GM21447 (cell line): ENCODE measurements around the gene SLC25A13.

ENCODE experiments used
- ATAC-seq: cut with Tn5 transposase; IDR thresholded peaks from one replicate; pipeline ENCODE4 v1.9.1; 2021; ENCODE audit not compliant: unreplicated experiment

SLC25A13 gene

DNA sequence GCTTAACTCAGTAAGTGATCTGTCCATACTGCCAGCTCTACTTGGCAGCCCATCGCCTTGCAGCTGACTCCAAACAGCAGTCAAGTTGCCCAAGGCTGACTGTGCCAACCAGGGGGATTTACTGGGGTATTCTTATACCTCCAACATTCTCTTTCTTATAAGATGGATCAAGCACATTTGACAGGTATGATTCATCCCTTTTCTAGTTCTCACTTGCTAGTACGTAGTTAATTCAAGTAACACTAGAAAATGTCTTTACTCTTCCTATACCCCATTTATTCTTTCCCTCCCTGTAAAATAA is 77.0 kb downstream of the SLC25A13 start:
- ATAC-seq, result no peak

DNA sequence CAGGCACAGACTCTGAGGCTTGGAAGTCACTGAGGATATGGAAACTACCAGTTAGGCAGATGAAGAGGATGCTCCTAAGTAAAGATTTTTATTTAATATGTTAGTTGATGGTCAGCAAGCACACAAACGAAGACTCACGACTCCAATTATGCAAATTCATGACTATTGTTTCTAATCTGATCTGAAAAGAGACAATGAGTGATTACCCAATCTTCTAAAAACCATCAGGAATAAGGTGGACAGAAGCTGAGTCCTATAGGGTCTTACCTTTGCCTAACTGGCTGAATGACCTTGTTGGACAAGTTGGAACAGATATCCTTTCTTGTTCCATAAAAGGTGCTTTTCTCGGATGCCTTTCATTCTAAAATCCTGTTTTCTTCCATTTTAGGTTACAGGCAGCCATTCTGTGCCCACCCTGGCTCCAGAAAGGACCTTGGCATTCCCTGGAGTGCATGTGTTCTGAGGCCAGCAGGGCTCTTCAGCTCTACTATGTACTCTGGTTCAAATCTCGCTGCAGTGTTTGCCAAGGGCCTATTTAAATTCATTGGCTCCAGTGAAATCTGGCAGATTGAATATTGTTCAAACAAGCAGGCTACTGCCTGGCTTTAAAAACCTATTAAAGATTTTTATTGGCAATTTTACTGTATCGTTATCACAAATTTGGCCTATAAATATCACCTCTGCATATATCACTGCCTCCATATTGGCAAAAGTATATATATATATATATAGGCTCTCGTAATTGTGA is 77.5 kb downstream of the SLC25A13 start:
- ATAC-seq, result no peak

DNA sequence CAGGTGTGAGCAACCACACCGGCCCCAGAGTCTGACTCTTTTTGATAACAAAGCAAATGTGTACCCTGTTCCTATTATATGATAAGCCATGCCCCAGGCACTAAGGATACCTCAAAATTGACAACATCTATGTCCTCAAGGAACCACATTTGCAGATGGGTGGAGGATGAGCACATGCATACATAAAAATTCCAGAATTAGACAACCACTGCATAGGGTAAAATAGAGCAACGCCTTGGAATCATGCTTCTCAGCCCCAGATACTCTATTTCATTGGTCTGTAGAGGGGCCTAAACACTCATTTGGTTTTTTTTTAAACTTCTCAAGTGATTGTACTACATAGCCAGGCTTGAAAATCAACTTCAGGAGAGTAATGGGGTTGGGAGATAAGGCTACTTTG is 78.7 kb downstream of the SLC25A13 start:
- ATAC-seq, result no peak

DNA sequence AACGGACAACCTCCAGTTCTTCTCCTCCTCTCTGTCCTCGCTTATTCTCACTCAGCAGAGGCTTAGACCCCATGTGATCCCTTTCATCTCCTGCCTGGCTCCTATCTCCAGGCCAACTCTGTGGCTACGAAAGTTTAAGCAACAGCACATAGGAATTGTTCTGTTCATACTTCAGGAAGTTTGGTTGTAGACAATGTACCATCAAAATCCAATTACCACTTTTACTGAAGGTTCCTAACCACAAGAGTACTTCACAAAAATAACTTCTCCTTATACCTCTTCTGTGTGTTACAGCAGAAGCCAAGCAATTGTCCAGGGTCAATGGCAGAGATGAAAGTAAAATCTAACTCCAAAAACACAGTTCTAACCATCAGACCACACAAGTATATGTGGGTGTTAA is 80.0 kb downstream of the SLC25A13 start:
- no peak for ATAC-seq

DNA sequence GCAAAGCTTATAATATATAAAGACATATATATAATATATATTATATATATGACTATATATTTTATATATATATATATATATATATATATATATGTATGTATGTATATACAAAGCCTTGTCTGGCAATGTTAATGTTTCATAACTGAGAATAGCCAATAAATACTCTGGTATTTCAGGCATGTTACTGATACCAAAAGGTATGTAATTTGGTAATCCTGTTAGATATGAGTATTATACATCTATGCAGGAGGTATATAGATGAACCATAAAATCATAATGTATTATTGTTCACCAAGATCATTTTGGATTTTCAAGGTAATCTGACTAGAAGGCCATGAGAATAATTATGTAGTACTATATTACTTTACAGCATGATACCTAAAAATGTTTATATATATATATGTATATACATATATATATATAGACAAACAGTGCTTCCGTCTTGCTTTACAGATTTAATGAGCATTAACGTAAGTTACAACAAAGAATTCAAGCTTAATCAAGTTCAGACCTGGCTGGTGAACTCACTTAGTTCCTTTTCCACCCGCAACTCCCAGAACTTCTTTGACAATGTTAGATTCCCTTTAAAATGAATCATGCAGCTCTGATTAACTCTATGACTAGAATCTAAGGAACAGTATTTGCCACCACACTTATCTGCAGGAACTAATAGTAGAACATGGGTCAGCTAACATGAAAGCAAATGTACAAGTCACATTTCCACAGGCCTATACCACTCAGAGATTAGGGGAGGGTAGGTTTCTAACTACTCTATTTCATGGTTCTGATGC is 82.7 kb downstream of the SLC25A13 start:
- no peak for ATAC-seq

DNA sequence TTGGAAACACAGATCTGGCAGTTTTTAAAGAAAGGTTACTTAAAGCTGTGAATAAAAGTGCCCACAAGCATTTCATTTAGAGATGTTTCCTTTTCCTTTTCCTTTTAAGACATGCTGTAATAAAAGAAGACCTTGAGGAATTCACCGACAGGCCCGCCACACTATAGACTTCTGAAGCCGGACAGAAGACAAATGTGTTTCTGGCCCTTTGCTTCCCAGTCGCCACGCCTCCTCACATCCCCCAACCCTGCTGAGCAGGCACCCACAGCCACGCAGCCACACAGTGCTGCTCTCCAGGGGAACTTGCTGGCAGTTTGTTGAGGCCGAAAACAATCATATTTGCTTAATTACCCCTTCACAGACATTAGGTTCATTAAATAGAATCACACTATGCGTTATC is 83.4 kb downstream of the SLC25A13 start:
- ATAC-seq, result no peak

DNA sequence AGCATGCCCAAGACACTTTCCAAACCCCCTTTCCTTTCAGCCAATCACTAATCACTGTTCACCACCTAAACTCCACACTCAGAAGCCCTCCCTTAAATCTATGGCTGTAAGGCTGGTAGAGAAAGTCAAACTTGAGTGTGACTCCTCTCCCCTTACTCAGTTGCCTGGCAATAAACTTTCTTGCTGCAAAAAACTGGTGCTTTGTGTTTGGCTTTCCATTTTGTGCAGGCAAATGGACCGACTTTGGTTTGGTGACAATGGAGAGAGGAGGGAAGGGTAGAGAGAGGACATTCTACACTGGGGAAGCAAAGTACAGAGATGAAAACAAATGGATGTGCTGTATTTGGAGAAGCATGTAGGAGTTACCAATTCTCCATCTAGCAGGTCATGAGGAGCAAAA is 84.9 kb downstream of the SLC25A13 start:
- ATAC-seq, result no peak

DNA sequence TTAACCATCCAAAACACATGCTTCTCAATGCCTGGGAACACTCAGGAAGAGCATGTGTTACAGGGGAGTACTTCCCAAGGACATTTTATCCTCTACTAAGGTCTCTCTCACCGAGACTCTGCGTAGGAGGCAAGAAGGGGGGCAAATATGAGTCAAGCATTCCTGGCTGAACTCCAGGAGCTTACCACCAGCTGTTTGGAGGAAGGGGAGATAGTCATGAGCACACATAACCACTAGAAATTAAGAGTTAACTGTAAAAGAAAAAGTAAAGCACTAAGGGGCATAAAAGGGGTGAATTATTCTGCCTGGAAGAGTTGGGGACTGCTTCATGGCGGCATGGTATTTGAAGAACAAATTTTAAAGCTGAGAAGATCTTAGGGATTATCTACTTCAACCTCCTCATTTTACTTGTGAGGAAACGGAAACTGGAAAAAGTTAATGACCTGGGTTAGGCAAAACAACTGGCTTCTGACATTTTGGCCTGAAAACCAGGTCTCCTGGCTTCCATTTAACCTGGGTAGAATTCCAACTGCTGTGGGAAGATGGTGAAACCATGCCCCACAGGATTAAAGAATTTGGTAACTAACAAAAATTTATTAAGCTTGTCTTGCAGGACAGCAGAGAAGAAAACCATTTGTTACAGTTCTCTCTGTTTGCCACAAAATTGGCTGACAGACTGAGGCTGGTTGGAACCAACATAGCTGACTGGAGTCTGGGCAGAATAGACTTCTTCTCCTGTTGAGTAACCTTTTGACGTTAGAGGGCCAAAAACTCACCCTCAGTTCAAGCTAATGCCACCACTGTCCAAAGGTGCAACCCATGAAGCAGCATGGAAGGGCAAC is 85.5 kb downstream of the SLC25A13 start:
- ATAC-seq, result no peak

DNA sequence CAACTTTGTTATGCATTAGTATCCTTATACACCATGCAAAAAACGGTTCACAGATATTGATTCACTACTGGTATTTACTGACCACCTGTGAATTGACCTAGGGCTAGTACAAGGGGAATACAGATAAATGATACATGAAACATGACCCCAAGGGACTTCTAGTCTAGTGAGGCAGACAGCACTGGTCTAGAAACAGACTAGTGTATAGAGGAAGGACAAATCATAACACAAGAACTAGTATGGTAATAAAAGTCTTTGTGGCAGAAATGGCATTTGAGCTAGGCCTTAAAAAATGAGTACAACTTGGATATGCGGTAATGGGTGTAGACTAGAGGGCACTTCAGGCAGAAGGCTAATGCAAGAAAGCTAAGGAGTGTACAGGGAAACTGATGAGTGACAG is 86.6 kb downstream of the SLC25A13 start:
- no peak for ATAC-seq

DNA sequence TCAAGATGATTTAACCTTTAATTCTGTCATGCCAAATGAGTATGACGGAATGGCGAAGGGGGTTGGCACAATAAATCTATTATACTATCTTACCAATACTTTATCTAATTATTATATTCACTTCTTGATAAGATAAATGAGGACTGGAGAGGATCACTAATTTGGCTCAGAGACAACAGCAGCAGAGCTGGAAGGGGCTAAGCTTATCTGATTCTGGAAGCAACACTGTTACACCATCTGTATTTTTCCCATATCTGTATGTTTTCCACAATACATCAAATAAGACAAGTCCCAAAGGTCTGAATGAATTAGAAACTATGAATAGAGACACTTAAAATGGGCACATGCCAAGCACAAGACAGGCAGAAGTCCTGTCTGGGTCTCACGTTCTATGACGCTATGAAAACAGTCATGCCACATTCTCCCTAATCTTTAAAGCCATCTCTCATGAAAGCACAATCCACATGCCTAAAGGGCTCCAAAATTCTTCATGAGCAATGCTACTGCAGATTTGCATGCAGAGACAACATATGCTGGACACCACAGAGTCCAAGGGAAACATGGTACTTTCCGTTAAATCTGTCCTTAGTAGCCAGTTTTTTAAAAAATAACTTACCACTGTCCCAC is 88.3 kb downstream of the SLC25A13 start:
- ATAC-seq, result no peak

DNA sequence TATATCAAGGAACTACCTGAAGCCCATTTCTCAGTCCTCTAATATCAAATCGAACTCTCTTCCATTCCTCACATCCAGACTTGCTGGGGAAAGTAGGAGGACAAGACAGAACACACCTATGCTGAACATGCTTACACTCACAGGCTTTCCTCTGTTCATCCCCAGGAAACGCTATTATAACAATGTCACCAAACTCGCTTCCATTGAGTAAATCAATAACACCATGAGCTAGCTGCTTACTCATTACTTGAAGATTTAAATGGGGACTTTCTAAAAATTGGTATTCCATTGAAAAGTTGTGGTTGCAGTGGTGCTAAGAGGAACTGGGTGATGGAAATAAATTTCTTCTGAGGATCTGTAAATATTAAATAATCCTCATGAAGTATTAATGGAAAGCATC is 88.8 kb downstream of the SLC25A13 start:
- ATAC-seq, result no peak

DNA sequence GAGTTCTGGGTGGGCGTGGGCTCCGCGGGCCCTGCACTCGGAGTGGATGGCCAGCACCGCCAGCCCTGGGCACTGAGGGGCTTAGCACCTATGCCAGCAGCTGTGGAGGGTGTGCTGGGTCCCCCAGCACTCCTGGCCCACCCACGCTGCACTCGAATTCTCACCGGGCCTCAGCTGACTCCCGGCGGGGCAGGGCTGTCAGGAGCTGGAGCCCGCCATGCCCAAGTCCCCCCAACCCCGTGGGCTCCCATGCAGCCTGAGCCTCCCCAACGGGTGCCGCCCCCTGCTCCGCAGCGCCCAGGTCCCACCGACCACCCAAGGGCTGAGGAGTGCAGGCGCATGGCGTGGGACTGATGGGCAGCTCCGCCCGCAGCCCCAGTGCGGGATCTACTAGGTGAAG is 93.1 kb downstream of the SLC25A13 start:
- no peak for ATAC-seq

DNA sequence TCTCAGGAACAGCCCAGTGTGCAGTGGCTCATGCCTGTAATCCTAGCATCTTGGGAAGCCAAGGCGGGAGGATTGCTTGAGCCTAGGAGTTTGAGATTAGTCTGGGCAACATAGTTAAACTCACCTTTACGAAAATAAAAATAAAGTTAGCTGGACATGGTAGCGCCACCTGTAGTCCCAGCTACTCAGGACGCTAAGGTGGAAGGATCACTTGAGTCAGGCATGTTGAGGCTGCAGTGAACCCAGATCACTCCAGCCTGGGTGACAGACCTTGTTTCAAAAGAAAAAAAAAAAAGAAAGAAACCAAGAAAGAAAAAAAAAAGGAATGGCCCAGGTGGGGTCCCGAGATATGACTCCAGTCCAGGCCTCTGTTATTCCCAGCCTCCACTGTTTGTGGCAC is 96.6 kb downstream of the SLC25A13 start:
- no peak for ATAC-seq

DNA sequence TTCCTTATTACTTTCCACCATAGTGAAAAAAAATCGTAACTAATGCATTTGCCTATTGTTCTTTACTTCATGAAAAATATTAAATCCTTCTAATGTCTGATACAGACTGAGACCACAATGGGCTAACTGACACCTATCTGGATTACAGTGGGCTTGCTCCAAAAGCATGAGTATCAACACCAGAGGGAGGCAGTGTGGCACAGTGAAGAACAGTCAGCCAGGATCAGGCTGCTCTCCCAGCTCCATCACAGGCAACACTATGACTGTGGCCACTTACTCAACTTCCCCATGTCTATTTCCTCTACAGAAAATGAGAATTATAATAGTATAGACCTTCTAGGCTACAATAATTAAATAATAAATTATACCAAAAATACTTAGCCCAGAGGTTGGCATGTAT is 97.2 kb downstream of the SLC25A13 start:
- peak; percentile 57 for ATAC-seq

DNA sequence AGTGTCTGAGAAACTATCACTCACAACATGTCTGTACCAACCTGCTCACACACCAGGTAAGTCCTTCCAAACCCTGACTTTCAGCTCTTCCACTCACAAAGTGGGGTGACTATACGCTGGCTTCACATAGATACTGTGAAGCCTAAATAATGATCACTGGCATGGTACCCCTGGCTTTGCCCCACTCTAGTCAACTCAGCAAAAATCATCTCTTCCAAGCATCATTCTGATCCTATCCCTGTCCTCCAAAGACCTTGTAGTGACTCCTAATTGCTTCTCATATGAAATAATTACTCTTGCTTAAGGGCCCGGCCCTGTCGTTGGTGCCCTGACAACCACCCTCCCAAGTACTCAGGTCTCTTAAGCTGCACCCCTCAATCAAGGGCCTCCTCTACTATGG is 97.8 kb downstream of the SLC25A13 start:
- no peak for ATAC-seq

DNA sequence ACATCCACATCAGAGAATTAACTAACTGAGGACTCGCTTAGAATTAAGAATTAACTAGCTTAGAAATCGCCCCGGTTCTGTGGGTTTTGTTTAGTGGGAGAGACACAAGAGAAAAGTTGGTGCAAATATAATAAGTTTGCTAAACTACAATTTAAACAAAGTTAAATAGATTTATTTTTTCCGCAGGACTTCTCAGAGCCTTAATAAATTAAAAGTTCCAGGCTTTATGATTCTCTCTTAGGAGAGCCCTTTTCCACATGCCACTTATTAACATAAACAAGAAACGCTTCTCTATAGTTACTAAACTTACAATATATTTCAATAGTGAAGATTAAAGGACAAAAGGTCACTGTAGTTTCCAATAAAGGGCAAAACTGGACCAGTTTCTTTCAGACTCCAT is 100.0 kb downstream of the SLC25A13 start:
- ATAC-seq, result no peak

DNA sequence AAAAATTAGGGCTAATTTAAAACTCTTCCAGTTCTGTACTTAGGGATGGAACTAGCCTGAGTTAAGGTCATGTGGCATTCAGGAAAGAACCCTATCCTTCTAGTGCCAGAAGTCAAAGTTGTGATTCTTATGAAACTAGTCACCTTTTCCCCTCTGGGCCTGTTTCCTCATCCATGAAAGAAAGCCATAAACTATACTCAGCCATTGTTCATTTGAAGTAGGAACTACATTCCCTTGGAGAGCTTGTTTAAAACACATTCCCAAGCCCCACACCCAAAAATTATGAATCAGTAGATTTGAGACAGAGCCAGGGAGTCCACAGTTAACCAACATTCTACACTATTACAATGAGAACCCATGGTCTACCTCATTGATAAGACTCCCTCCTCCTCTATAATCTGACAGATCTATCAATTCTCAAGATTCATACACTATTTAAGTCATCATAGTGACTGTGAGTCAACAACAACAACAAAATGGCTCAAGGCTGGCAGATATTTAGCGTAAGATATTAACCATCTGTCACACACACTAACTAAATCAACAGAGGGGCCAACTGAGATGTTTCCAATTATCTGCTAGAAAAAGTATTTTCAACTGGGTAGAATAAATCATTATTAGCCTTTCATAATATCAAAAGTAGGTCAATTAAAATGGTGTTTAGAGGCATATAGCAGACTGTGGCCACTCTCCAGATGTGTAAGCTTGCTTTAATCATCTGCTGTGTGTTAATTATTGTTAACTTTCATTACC is 102.3 kb downstream of the SLC25A13 start:
- no peak for ATAC-seq

DNA sequence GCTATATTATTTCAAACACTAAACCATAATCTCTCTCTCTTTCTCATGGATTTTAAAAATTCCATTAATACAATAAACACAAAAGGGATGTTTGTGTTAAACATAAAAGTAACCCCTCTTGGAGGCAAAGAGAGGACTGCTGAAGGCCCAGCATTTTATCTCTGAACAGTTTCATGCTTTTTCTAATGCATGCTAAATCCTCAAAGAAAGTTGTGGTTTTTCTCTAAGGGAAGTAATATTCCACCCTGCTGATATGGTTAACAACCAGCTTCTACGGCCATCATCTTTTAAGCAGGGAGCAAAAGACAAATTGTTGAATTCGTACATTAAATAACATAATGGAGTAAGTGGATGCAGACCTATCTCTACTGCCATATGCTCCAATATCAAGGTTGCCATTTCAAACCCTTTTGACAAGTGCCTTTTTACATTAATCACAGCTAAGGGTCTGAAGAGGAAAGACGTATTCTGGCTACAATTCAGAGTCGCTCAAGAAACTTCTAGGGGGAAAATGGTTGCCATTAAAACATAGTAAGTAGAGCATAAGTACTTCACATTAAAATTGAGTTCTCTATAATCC is 103.1 kb downstream of the SLC25A13 start:
- ATAC-seq, result no peak

DNA sequence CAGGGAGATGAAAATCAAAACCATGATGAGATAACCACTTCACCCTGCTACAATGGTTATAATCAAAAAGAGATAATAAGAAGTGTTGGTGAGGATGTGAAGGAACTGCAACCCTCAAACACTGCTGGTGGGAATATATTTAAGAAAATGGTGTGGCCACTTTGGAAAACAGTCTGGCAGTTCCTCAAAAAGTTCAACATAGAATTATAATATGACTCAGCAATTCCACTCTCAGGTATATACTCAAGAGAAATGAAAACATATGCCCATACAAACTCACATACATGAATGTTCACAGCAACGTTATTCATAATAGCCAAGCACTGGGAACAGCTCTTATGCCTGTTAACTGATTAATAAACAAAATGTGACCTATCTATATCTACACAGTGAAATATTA is 104.8 kb downstream of the SLC25A13 start:
- ATAC-seq, result no peak

DNA sequence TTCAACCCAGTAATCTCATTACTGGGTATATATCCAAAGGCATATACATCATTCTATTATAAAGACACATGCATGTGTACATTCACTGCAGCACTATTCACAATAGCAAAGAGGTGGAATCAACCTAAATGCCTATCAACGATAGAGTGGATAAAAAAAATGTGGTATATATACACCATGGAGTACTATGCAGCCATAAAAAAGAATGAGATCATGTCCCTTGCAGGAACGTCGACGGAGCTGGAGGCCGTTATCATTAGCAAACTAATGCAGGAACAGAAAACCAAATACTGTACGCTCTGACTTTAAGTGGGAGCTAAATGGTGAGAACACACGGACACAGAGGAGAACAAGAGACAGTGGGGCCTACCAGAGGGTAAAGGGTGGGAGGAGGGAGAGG is 105.5 kb downstream of the SLC25A13 start:
- ATAC-seq, result no peak
